ENCODE data around the gene PNCK. TPM values are rescaled to one million over a fixed set of nuclear protein-coding genes. Genes with fewer than 3 reads are reported as not detected.

PNCK gene
- total and polyA plus RNA-seq, 7 donors = 4.6 to 135 (median 49.6) TPM; not detected in 2

DNA sequence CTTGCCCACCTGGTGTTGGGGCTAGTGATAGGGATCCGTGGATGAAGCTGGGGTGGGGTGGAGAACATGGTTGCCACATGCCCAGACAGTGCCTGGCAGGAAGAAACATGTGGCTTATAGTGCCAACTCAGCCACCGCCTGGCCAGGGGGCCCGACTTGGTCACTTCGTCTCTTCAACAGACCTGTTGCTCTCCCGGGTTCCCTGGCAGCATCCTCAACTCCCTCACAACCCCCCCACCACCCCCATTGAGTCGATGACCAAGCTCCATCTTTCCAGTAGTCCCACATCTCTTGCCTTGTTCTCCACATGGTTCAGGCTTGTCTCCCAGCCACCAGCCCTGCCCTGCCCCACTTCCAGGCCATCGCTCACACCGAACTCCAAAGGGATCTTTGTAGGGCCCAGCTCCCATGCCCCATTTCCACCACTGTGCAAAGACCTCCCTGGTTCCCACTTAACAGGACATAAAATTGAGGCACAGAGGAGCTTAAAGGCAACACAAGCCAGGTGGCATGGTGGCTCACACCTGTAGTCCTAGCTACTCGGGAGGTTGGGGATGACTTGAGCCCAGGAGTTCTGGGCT lies 7.8 kb downstream of the PNCK start:
- no peak for TF ChIP-seq POLR2AphosphoS5 (IDR thresholded peaks at IDR 0.05)
- intact Hi-C loops (cut with DNase I) = loop anchor here (2.0 to 5.0 kb wide), 2 partner anchors 41 to 111 kb away; no protein-coding TSS in a partner anchor
- Histone ChIP-seq H3K4me1 (peaks cover 0 to 3% (median 0%) of the 10 kb centered on the region in 4 donors), H3K36me3 (no peaks in the 10 kb centered on the region), H3K9me3 (no peaks in the 10 kb centered on the region), H3K27me3 (peaks cover 0 to 11% (median 9%) of the 10 kb centered on the region in 3 donors), H3K27ac (no peak overlapping the region), H3K4me3 (no peak overlapping the region)
- 79 to 81% methylated on average over 9 of the region's 9 CpGs for WGBS, 2 donors
- peak; percentile 33 for DNase-seq

- Histone ChIP-seq H3K27me3 (peaks cover 0 to 18% (median 9%) of the 10 kb centered on the region in 3 donors), H3K36me3 (no peaks in the 10 kb centered on the region), H3K4me1 (no peaks in the 10 kb centered on the region), H3K4me3 (peak overlapping the region in 1 of 4 donors; percentile 28), H3K27ac (no peak overlapping the region), H3K9me3 (no peaks in the 10 kb centered on the region)
- 5% methylated on average over 31 of the region's 31 CpGs for WGBS, 2 donors
- no peak for TF ChIP-seq POLR2A (IDR thresholded peaks at IDR 0.05)
- TF ChIP-seq, protein P1, sequence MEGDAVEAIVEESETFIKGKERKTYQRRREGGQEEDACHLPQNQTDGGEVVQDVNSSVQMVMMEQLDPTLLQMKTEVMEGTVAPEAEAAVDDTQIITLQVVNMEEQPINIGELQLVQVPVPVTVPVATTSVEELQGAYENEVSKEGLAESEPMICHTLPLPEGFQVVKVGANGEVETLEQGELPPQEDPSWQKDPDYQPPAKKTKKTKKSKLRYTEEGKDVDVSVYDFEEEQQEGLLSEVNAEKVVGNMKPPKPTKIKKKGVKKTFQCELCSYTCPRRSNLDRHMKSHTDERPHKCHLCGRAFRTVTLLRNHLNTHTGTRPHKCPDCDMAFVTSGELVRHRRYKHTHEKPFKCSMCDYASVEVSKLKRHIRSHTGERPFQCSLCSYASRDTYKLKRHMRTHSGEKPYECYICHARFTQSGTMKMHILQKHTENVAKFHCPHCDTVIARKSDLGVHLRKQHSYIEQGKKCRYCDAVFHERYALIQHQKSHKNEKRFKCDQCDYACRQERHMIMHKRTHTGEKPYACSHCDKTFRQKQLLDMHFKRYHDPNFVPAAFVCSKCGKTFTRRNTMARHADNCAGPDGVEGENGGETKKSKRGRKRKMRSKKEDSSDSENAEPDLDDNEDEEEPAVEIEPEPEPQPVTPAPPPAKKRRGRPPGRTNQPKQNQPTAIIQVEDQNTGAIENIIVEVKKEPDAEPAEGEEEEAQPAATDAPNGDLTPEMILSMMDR (IDR thresholded peaks at IDR 0.05) = peak in 2 of 4 experiments; percentile 19 to 41
- intact Hi-C loops (cut with DNase I) = loop anchor here (5.0 kb wide), 1 partner anchor 120 kb away; no protein-coding TSS in a partner anchor
- peak; percentile 71 for DNase-seq
Measured at GRCh38 chrX:153662266-153662665, 11.3 kb downstream of the PNCK start.

GRCh38 chrX:153659268-153659667 lies 14.3 kb downstream of the PNCK start:
- peaks cover 0 to 18% (median 9%) of the 10 kb centered on the region in 3 donors for H3K27me3 ChIP-seq

GRCh38 chrX:153657161-153657560 lies 16.5 kb downstream of the PNCK start:
- DNase-seq = peak; percentile 47
- Histone ChIP-seq H3K4me1 (no peaks in the 10 kb centered on the region), H3K4me3 (no peak overlapping the region), H3K36me3 (no peaks in the 10 kb centered on the region), H3K27ac (no peak overlapping the region), H3K27me3 (peaks cover 0 to 18% (median 0%) of the 10 kb centered on the region in 3 donors), H3K9me3 (no peaks in the 10 kb centered on the region)
- 87% methylated on average over 9 of the region's 9 CpGs for WGBS, 2 donors
- TF ChIP-seq POLR2A (IDR thresholded peaks at IDR 0.05) (no peak), EP300 (IDR thresholded peaks at IDR 0.05) (no peak), POLR2AphosphoS5 (IDR thresholded peaks at IDR 0.05) (no peak)
- TF ChIP-seq, protein P1 (IDR thresholded peaks at IDR 0.05) = no peak
- intact Hi-C loops (cut with DNase I) = no loop called here

More at GRCh38 chrX:153659268-153659667, 14.3 kb downstream of the PNCK start:
- no peaks in the 10 kb centered on the region for H3K4me1 ChIP-seq
- 90 to 96% methylated on average over 3 of the region's 3 CpGs for WGBS, 2 donors
- TF ChIP-seq EP300 (IDR thresholded peaks at IDR 0.05) (no peak), POLR2A (IDR thresholded peaks at IDR 0.05) (no peak), POLR2AphosphoS5 (IDR thresholded peaks at IDR 0.05) (no peak)
- TF ChIP-seq, protein P1 (IDR thresholded peaks at IDR 0.05) = no peak
- no peaks in the 10 kb centered on the region for H3K36me3 ChIP-seq
- H3K9me3 ChIP-seq = no peaks in the 10 kb centered on the region
- H3K4me3 ChIP-seq = no peak overlapping the region
- no peak for DNase-seq
- intact Hi-C loops (cut with DNase I) = no loop called here
- H3K27ac ChIP-seq = no peak overlapping the region

DNA sequence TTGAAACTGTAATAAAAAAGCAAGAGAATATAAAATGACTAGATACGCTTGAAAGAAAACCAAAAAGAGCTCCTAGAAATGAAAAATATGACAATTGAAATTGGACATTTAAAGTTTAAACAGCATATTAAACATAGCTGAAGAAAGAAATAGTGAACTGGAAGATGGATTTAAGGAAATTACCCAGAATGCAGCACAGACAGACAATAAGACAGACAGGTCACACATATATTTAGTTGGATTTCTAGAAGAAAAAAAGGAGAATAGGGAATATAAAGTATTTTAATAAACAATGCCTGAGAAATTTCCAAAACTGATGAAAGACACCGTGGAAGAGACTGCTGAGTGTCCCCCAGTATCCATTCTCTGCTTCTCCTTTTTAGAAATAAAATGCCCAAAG lies 20.1 kb downstream of the PNCK start:
- H3K4me1 ChIP-seq = no peaks in the 10 kb centered on the region
- no peaks in the 10 kb centered on the region for H3K36me3 ChIP-seq
- TF ChIP-seq, protein P1 (IDR thresholded peaks at IDR 0.05) = no peak
- TF ChIP-seq POLR2A (IDR thresholded peaks at IDR 0.05) = no peak
- no peak for TF ChIP-seq POLR2AphosphoS5 (IDR thresholded peaks at IDR 0.05)
- TF ChIP-seq EP300 (IDR thresholded peaks at IDR 0.05) = no peak
- WGBS, 2 donors = 91 to 95% methylated on average over 2 of the region's 2 CpGs
- no peak overlapping the region for H3K27ac ChIP-seq
- intact Hi-C loops (cut with DNase I) = no loop called here
- no peaks in the 10 kb centered on the region for H3K9me3 ChIP-seq
- H3K4me3 ChIP-seq = no peak overlapping the region
- no peak for DNase-seq
- peaks cover 0 to 7% (median under 1%) of the 10 kb centered on the region in 3 donors for H3K27me3 ChIP-seq

Measured in sigmoid colon (tissue), 7 donors.